Measurements from ENCODE around the gene VTA1. TPM values are rescaled to one million over a fixed set of nuclear protein-coding genes. Genes with fewer than 3 reads are reported as not detected.
"Not testable (repeated sequence)": the region's sequence is repeated elsewhere in the genome, so short reads cannot be mapped to it uniquely, and the experiment has no call there.

Gene VTA1
- total RNA-seq, 1 donor from 2014 or later, result 20.9 TPM

DNA sequence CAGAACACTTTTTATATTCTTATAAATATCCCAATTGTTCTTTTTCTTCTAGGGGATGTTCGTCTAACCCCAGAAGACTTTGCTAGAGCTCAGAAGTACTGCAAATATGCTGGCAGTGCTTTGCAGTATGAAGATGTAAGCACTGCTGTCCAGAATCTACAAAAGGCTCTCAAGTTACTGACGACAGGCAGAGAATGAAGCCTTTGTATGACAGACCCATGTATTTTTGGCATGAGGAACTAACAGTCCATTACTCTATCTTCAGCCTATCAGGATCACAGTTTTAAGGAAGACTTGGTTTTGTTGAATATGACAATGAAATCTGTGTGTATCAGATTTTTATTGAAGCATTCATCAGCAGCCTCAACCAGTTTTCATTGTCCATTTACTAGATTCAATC is 71.4 kb downstream of the VTA1 start:
- H3K4me1 ChIP-seq (ENCODE audit: control insufficient read depth in 3 of 3, insufficient read depth in 3 of 3, low read length in 3 of 3), result no peaks in the 10 kb centered on the region
- H3K9me3 ChIP-seq (ENCODE audit: control insufficient read depth in 3 of 3, low read length in 3 of 3), result no peaks in the 10 kb centered on the region
- H3K36me3 ChIP-seq (ENCODE audit: control insufficient read depth in 3 of 3, insufficient read depth in 3 of 3, low read length in 3 of 3), result peaks cover 2 to 11% (median 5%) of the 10 kb centered on the region in 3 donors
- H3K27ac ChIP-seq (ENCODE audit: low read depth, low read length), result no peak overlapping the region
- no peaks in the 10 kb centered on the region for H3K27me3 ChIP-seq (ENCODE audit: control insufficient read depth in 3 of 3, insufficient read depth in 3 of 3, low read length in 3 of 3)
- no peak overlapping the region for H3K4me3 ChIP-seq (ENCODE audit: low read length in 3 of 3)
- no peak overlapping the region for H3K9ac ChIP-seq (ENCODE audit: low read depth in 1 of 3, low read length in 3 of 3)

DNA sequence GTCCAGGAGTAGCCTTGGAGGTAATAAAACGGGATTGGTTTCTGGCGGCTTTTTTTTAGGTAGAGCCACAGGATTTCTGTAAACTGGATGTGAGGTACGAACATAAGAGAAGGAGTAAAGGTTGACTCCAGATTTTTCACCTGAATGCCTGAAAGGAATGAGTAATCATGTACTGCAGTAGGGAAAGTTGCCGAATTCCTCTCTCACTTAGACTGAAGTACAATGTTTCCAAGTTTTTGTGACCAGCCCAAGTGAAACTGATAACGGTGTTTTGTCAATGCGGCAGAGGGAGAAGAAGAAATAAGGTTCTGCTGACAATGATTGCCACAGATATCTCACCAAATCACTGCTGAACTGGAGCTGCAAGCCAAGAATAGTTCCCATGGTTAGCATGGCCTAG is 75.0 kb downstream of the VTA1 start:
- Histone ChIP-seq H3K4me3 (ENCODE audit: low read length in 3 of 3) (no peak overlapping the region), H3K27ac (ENCODE audit: low read depth, low read length) (no peak overlapping the region), H3K9ac (ENCODE audit: low read depth in 1 of 3, low read length in 3 of 3) (no peak overlapping the region), H3K4me1 (ENCODE audit: control insufficient read depth in 3 of 3, insufficient read depth in 3 of 3, low read length in 3 of 3) (no peaks in the 10 kb centered on the region), H3K9me3 (ENCODE audit: control insufficient read depth in 3 of 3, low read length in 3 of 3) (no peaks in the 10 kb centered on the region), H3K27me3 (ENCODE audit: control insufficient read depth in 3 of 3, insufficient read depth in 3 of 3, low read length in 3 of 3) (no peaks in the 10 kb centered on the region), H3K36me3 (ENCODE audit: control insufficient read depth in 3 of 3, insufficient read depth in 3 of 3, low read length in 3 of 3) (peaks cover 0 to 8% (median 0%) of the 10 kb centered on the region in 3 donors)

DNA sequence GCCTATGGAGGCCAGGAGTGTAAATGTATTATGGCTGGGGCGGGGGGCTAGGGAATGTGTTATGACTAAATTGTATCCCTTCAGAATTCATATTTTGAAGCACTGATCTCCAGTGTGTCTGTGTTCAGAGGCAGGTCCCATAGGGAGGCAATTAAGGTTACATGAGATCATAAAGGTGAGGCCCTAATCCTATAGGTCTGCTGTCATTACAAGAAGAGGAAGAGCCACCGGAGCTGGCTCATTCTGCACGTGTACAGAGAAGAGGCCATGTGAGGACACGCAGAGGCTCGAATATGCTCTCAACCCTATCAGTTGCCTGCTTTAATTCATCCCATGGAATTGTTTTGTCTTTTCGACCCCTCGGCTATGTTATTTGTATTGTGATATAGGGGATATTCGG is 76.9 kb downstream of the VTA1 start:
- Histone ChIP-seq H3K4me3 (ENCODE audit: low read length in 3 of 3) (no peak overlapping the region), H3K27ac (ENCODE audit: low read depth, low read length) (no peak overlapping the region), H3K9me3 (ENCODE audit: control insufficient read depth in 3 of 3, low read length in 3 of 3) (peaks cover 0 to under 1% (median 0%) of the 10 kb centered on the region in 3 donors), H3K9ac (ENCODE audit: low read depth in 1 of 3, low read length in 3 of 3) (no peak overlapping the region), H3K36me3 (ENCODE audit: control insufficient read depth in 3 of 3, insufficient read depth in 3 of 3, low read length in 3 of 3) (peaks cover 0 to 4% (median 0%) of the 10 kb centered on the region in 3 donors), H3K4me1 (ENCODE audit: control insufficient read depth in 3 of 3, insufficient read depth in 3 of 3, low read length in 3 of 3) (no peaks in the 10 kb centered on the region), H3K27me3 (ENCODE audit: control insufficient read depth in 3 of 3, insufficient read depth in 3 of 3, low read length in 3 of 3) (no peaks in the 10 kb centered on the region)

DNA sequence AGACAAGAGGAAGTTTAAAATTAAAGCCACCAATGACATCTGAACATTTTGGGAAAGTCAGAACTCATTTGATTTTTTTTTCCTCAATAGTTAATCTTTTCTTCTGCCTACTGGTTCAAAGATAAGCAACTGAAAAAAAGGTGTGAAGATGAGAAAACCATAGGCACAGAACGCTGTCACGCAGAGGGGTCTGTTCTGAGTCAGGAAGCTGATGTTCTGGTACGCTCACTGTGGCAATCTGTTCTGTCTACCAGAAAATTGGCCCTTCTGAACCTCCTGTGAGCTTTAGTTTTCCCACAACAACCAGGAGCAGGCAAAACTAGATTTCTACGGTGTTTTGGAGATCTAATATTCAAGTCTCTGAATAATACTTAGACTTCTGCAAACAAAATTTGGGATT is 78.1 kb downstream of the VTA1 start:
- H3K27me3 ChIP-seq (ENCODE audit: control insufficient read depth in 3 of 3, insufficient read depth in 3 of 3, low read length in 3 of 3), result no peaks in the 10 kb centered on the region

DNA sequence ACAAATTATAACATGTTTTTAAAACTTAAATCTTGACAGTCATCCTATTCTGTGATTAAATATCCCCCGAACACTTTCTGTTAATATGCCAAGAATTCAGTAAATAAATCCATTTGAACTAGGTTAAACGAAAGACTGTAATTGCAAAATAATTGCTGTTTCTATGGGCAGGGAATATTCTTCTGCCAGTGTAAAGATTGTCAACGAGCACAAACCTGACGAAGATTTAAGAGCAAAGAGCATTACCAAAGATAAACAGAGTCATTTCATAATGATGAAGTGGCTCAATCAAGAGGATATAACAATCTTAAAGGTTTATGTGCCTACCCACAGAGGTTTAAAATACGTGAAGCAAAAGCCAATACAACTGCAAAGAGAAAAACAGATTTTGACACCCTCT is 78.5 kb downstream of the VTA1 start:
- Histone ChIP-seq H3K27me3 (ENCODE audit: control insufficient read depth in 3 of 3, insufficient read depth in 3 of 3, low read length in 3 of 3) (no peaks in the 10 kb centered on the region), H3K4me3 (ENCODE audit: low read length in 3 of 3) (no peak overlapping the region), H3K27ac (ENCODE audit: low read depth, low read length) (no peak overlapping the region), H3K9ac (ENCODE audit: low read depth in 1 of 3, low read length in 3 of 3) (no peak overlapping the region), H3K36me3 (ENCODE audit: control insufficient read depth in 3 of 3, insufficient read depth in 3 of 3, low read length in 3 of 3) (no peaks in the 10 kb centered on the region), H3K9me3 (ENCODE audit: control insufficient read depth in 3 of 3, low read length in 3 of 3) (peaks cover 0 to 2% (median 0%) of the 10 kb centered on the region in 3 donors), H3K4me1 (ENCODE audit: control insufficient read depth in 3 of 3, insufficient read depth in 3 of 3, low read length in 3 of 3) (no peaks in the 10 kb centered on the region)

More for the DNA sequence above, 78.1 kb downstream of the VTA1 start:
- Histone ChIP-seq H3K4me3 (ENCODE audit: low read length in 3 of 3) (no peak overlapping the region), H3K36me3 (ENCODE audit: control insufficient read depth in 3 of 3, insufficient read depth in 3 of 3, low read length in 3 of 3) (no peaks in the 10 kb centered on the region), H3K9ac (ENCODE audit: low read depth in 1 of 3, low read length in 3 of 3) (no peak overlapping the region), H3K27ac (ENCODE audit: low read depth, low read length) (no peak overlapping the region), H3K9me3 (ENCODE audit: control insufficient read depth in 3 of 3, low read length in 3 of 3) (peaks cover 0 to 2% (median 0%) of the 10 kb centered on the region in 3 donors), H3K4me1 (ENCODE audit: control insufficient read depth in 3 of 3, insufficient read depth in 3 of 3, low read length in 3 of 3) (no peaks in the 10 kb centered on the region)

DNA sequence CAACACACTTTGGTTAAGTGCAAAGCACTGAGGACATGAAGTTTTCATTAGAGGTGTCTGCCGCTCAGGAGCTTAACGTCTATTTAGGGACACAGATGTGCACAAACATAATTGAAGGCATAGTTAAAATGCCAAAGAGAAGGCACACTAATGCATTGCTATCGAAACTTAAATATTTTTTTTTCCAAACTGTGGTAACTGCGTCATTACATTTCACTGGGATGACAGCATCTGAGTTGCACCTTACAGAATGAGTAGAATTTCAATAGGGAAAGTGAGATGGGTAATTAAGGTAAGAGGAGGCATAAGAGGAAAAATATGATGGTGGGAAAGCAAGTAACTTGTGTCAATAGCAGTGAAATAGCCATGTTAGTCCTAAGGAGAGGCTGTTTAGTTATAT is 79.7 kb downstream of the VTA1 start:
- Histone ChIP-seq H3K4me1 (ENCODE audit: control insufficient read depth in 3 of 3, insufficient read depth in 3 of 3, low read length in 3 of 3) (no peaks in the 10 kb centered on the region), H3K9me3 (ENCODE audit: control insufficient read depth in 3 of 3, low read length in 3 of 3) (peaks cover 0 to 2% (median 0%) of the 10 kb centered on the region in 3 donors)

DNA sequence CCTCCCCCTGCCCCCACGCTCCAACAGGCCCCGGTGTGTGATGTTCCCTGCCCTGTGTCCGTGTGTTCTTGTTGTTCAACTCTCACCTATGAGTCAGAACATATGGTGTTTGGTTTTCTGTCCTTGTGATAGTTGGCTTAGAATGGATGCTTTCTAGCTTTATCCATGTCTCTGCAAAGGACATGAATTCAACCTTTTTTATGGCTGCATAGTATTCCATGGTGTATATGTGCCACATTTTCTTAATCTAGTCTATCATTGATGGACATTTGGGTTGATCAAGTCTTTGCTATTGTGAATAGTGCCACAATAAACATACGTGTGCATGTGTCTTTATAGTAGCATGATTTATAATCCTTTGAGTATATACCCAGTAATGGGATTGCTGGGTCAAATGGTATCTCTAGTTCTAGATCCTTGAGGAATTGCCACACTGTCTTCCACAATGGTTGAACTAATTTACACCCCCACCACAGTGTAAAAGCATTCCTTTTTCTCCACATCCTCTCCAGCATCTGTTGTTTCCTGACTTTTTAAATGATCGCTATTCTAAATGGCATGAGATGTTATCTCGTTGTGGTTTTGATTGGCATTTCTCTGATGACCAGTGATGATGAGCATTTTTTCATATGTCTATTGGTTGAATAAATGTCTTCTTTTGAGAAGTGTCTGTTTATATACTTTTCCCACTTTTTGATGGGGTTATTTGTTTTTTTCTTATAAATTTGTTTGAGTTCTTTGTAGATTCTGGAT is 82.6 kb downstream of the VTA1 start:
- H3K9ac ChIP-seq (ENCODE audit: low read depth in 1 of 3, low read length in 3 of 3); H3K27me3 ChIP-seq (ENCODE audit: control insufficient read depth in 3 of 3, insufficient read depth in 3 of 3, low read length in 3 of 3); H3K4me3 ChIP-seq (ENCODE audit: low read length in 3 of 3); H3K27ac ChIP-seq (ENCODE audit: low read depth, low read length); H3K36me3 ChIP-seq (ENCODE audit: control insufficient read depth in 3 of 3, insufficient read depth in 3 of 3, low read length in 3 of 3); H3K9me3 ChIP-seq (ENCODE audit: control insufficient read depth in 3 of 3, low read length in 3 of 3); H3K4me1 ChIP-seq (ENCODE audit: control insufficient read depth in 3 of 3, insufficient read depth in 3 of 3, low read length in 3 of 3): not testable (repeated sequence)

More for the DNA sequence above, 79.7 kb downstream of the VTA1 start:
- no peak overlapping the region for H3K9ac ChIP-seq (ENCODE audit: low read depth in 1 of 3, low read length in 3 of 3)
- no peaks in the 10 kb centered on the region for H3K36me3 ChIP-seq (ENCODE audit: control insufficient read depth in 3 of 3, insufficient read depth in 3 of 3, low read length in 3 of 3)
- no peaks in the 10 kb centered on the region for H3K27me3 ChIP-seq (ENCODE audit: control insufficient read depth in 3 of 3, insufficient read depth in 3 of 3, low read length in 3 of 3)
- H3K4me3 ChIP-seq (ENCODE audit: low read length in 3 of 3), result no peak overlapping the region
- no peak overlapping the region for H3K27ac ChIP-seq (ENCODE audit: low read depth, low read length)

DNA sequence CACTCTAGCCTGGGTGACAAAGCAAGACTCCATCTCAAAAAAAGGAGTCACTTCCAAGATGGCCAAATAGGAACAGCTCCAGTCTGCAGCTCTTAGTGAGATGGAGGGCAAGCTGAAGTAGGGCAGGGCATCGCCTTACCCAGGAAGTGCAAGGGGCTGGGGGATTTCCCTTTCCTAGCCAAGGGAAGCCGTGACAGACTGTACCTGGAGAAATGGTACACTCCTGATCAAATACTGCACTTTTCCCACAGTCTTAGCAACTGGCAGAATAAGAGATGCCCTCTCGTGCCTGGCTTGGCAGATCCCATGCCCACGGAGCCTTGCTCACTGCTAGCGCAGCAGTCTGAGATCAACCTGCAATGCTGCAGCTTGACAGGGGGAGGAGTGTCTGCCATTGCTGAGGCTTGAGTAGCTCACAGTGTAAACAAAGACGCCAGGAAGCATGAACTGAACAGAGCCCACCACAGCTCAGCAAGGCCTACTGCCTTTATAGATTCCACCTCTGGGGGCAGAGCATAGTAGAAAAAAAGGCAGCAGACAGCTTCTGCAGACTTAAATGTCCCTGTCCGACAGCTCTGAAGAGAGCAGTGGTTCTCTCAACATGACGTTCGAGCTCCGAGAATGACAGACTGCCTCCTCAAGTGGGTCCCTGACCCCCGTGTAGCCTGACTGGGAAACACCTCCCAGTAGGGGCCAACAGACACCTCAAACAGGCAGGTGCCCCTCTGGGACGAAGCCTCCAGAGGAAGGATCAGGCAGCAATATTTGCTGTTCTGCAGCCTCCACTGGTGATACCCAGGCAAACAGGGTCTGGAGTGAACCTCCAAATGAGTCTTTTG is 85.4 kb downstream of the VTA1 start:
- H3K9ac ChIP-seq (ENCODE audit: low read depth in 1 of 3, low read length in 3 of 3); H3K9me3 ChIP-seq (ENCODE audit: control insufficient read depth in 3 of 3, low read length in 3 of 3); H3K4me1 ChIP-seq (ENCODE audit: control insufficient read depth in 3 of 3, insufficient read depth in 3 of 3, low read length in 3 of 3); H3K36me3 ChIP-seq (ENCODE audit: control insufficient read depth in 3 of 3, insufficient read depth in 3 of 3, low read length in 3 of 3); H3K27ac ChIP-seq (ENCODE audit: low read depth, low read length); H3K4me3 ChIP-seq (ENCODE audit: low read length in 3 of 3); H3K27me3 ChIP-seq (ENCODE audit: control insufficient read depth in 3 of 3, insufficient read depth in 3 of 3, low read length in 3 of 3): not testable (repeated sequence)

DNA sequence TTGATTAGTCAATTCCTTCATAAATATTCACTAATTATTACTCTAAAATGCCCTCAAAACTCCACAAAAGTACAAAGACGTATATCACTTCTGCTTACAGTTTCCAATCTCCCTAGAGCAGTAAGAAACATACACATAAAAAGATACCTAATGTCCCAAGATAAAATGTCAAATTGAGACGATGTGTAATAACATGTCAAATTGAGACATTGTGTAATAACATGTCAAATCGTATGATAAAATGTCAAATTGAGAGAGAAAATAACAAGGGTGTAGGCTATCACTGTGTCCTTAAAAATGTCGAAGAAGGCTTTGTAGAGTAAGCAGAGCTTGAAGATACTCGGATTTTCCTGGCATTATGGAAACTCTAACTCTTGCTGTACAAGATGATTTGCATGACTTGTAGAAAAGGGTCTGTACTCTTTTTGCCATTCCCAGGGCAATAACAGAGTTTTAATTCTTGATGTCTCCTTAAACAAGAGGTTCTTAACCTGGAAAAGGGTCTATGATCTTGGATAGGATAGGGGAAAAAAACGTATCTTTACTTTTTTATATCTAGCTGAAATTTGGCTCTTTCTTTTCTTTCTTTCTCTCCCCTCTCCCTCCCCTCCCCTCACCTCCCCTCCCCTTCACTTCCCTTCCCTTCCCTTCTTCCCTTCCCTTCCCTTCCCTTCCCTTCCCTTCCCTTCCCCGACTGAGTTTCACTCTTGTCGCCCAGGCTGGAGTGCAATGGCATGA is 87.1 kb downstream of the VTA1 start:
- no peaks in the 10 kb centered on the region for H3K9me3 ChIP-seq (ENCODE audit: control insufficient read depth in 3 of 3, low read length in 3 of 3)
- no peak overlapping the region for H3K27ac ChIP-seq (ENCODE audit: low read depth, low read length)
- H3K4me1 ChIP-seq (ENCODE audit: control insufficient read depth in 3 of 3, insufficient read depth in 3 of 3, low read length in 3 of 3), result no peaks in the 10 kb centered on the region
- no peak overlapping the region for H3K4me3 ChIP-seq (ENCODE audit: low read length in 3 of 3)
- H3K36me3 ChIP-seq (ENCODE audit: control insufficient read depth in 3 of 3, insufficient read depth in 3 of 3, low read length in 3 of 3), result no peaks in the 10 kb centered on the region
- H3K9ac ChIP-seq (ENCODE audit: low read depth in 1 of 3, low read length in 3 of 3), result no peak overlapping the region
- no peaks in the 10 kb centered on the region for H3K27me3 ChIP-seq (ENCODE audit: control insufficient read depth in 3 of 3, insufficient read depth in 3 of 3, low read length in 3 of 3)
